DMS114 treated with DMSO at 0.1 percent for 48 hours (cell line): ENCODE measurements around the gene CRTAP.
"Not testable (repeated sequence)": the region's sequence is repeated elsewhere in the genome, so short reads cannot be mapped to it uniquely, and the experiment has no call there.

Experiments used
- DNase-seq: peaks from one replicate; lab custom pipeline; 2025; ENCODE audit not compliant: unreplicated experiment; lab: John Stamatoyannopoulos, UW

CRTAP gene

GRCh38 chr3:33099109-33099645 is 14.6 kb upstream of the CRTAP start:
- DNase-seq, result no peak

- DNase-seq, result no peak
These were observed 14.1 kb upstream of the CRTAP start for GRCh38 chr3:33099701-33100100.

- no peak for DNase-seq
These were observed 13.6 kb upstream of the CRTAP start for GRCh38 chr3:33100229-33100628.

- DNase-seq, result no peak
These were observed 10.8 kb upstream of the CRTAP start for GRCh38 chr3:33103034-33103433.

- no peak for DNase-seq
These were observed 10.3 kb upstream of the CRTAP start for GRCh38 chr3:33103480-33103879.

- no peak for DNase-seq
These were observed 9.0 kb upstream of the CRTAP start for GRCh38 chr3:33104803-33105202.

GRCh38 chr3:33105341-33105948 is 8.4 kb upstream of the CRTAP start:
- no peak for DNase-seq

GRCh38 chr3:33106854-33107253 is 7.0 kb upstream of the CRTAP start:
- DNase-seq, result not testable (repeated sequence)

- DNase-seq, result no peak
These were observed 2.2 kb upstream of the CRTAP start for GRCh38 chr3:33111581-33111980.

- no peak for DNase-seq
These were observed 809 bp downstream of the CRTAP start for GRCh38 chr3:33114622-33115023.

GRCh38 chr3:33115024-33115768 is 1.4 kb downstream of the CRTAP start:
- DNase-seq, result no peak

- DNase-seq, result no peak
These were observed 3.6 kb downstream of the CRTAP start for GRCh38 chr3:33117461-33117860.

- no peak for DNase-seq
These were observed 6.1 kb downstream of the CRTAP start for GRCh38 chr3:33119891-33120290.

- no peak for DNase-seq
These were observed 9.2 kb downstream of the CRTAP start for GRCh38 chr3:33122991-33123390.

- DNase-seq, result no peak
These were observed 10.8 kb downstream of the CRTAP start for GRCh38 chr3:33124638-33125037.

- no peak for DNase-seq
These were observed 12.0 kb downstream of the CRTAP start for GRCh38 chr3:33125840-33126239.

GRCh38 chr3:33128706-33129105 is 14.9 kb downstream of the CRTAP start:
- DNase-seq, result no peak

GRCh38 chr3:33130144-33130543 is 16.3 kb downstream of the CRTAP start:
- no peak for DNase-seq

- DNase-seq, result no peak
These were observed 17.7 kb downstream of the CRTAP start for GRCh38 chr3:33131331-33132018.

- no peak for DNase-seq
These were observed 18.2 kb downstream of the CRTAP start for GRCh38 chr3:33132019-33132360.

GRCh38 chr3:33134026-33134625 is 20.3 kb downstream of the CRTAP start:
- DNase-seq, result no peak

- DNase-seq, result no peak
These were observed 23.9 kb downstream of the CRTAP start for GRCh38 chr3:33137691-33138090.
